ENCODE measurements around the gene CCDC172.

CCDC172 gene

GRCh38 chr10:116324227-116324950 is at the start of gene CCDC172:
TSS of gene CCDC172 (plus strand) at chr10:116324448. CDS start at chr10:116325012, 564 bp downstream.
- no peak for DNase-seq

- no peak for DNase-seq
These were observed 47.3 kb upstream of the CCDC172 start for GRCh38 chr10:116276981-116277380.

- DNase-seq = no peak
These were observed 45.4 kb upstream of the CCDC172 start for GRCh38 chr10:116278846-116279245.

GRCh38 chr10:116281775-116282174 is 42.5 kb upstream of the CCDC172 start:
- DNase-seq = no peak

- no peak for DNase-seq
These were observed 37.5 kb upstream of the CCDC172 start for GRCh38 chr10:116286626-116287200.

GRCh38 chr10:116287906-116288501 is 36.2 kb upstream of the CCDC172 start:
- no peak for DNase-seq

GRCh38 chr10:116289652-116290051 is 34.6 kb upstream of the CCDC172 start:
- no peak for DNase-seq

- DNase-seq = no peak
These were observed 31.8 kb upstream of the CCDC172 start for GRCh38 chr10:116292493-116292892.

GRCh38 chr10:116296291-116296721 is 27.9 kb upstream of the CCDC172 start:
- DNase-seq = no peak

GRCh38 chr10:116298586-116298985 is 25.7 kb upstream of the CCDC172 start:
- DNase-seq = no peak

GRCh38 chr10:116300542-116300941 is 23.7 kb upstream of the CCDC172 start:
- DNase-seq = no peak

- DNase-seq = no peak
These were observed 19.3 kb upstream of the CCDC172 start for GRCh38 chr10:116304923-116305322.

- no peak for DNase-seq
These were observed 17.4 kb upstream of the CCDC172 start for GRCh38 chr10:116306847-116307246.

- DNase-seq = no peak
These were observed 16.8 kb upstream of the CCDC172 start for GRCh38 chr10:116307455-116307854.

GRCh38 chr10:116311016-116311415 is 13.2 kb upstream of the CCDC172 start:
- DNase-seq = no peak

GRCh38 chr10:116311706-116312490 is 12.3 kb upstream of the CCDC172 start:
- DNase-seq = no peak

- DNase-seq = no peak
These were observed 11.7 kb upstream of the CCDC172 start for GRCh38 chr10:116312548-116312947.

GRCh38 chr10:116316503-116316902 is 7.7 kb upstream of the CCDC172 start:
- no peak for DNase-seq

- no peak for DNase-seq
These were observed 845 bp downstream of the CCDC172 start for GRCh38 chr10:116324951-116325635.

GRCh38 chr10:116325987-116326386 is 1.7 kb downstream of the CCDC172 start:
- DNase-seq = no peak

GRCh38 chr10:116329153-116329552 is 4.9 kb downstream of the CCDC172 start:
- DNase-seq = no peak

- no peak for DNase-seq
These were observed 7.6 kb downstream of the CCDC172 start for GRCh38 chr10:116331815-116332214.

- no peak for DNase-seq
These were observed 12.6 kb downstream of the CCDC172 start for GRCh38 chr10:116336866-116337265.
